ENCODE measurements around the gene GRK7. TPM values are rescaled to one million over a fixed set of nuclear protein-coding genes. Genes with fewer than 3 reads are reported as not detected.

The GRK7 gene
- total RNA-seq, 1 experiment from 2014 or later, result not detected

DNA sequence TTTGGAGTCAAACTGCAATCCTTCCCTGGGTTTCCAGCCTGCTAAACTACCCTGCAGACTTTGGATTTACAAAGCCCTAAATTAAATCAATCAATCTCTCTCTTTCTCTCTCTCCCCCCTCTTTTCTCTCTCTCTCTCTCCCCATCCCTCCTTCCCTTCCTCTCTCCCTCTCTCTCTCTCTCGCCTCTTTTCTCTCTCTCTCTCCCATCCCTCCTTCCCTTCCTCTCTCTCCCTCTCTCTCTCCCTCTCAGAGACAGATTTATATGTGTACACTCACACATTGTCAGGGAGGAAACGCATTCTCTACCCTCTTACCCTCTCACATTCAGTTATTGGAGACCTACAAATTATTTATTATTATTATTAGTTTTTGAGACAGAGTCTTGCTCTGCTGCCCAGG lies 47.0 kb downstream of the GRK7 start:
- no peak overlapping the region for H3K27ac Mint-ChIP-seq (ENCODE audit: unreplicated experiment)
- intact Hi-C loops (cut with micrococcal nuclease; ENCODE audit: unreplicated experiment), result no loop called here
- CTCF ChIA-PET, result interaction anchor here (0.8 kb wide), 1 partner anchor 19 kb away, joined by 5 read pairs; no protein-coding TSS in a partner anchor
- BruUV-seq (replicated peaks), result no TSS peak
- DNase-seq, result no peak
- H3K4me1 Mint-ChIP-seq (ENCODE audit: low read depth, unreplicated experiment), result no peaks in the 10 kb centered on the region
- H3K9me3 Mint-ChIP-seq (ENCODE audit: low read depth, unreplicated experiment), result no peaks in the 10 kb centered on the region
- TF ChIP-seq, protein P1, sequence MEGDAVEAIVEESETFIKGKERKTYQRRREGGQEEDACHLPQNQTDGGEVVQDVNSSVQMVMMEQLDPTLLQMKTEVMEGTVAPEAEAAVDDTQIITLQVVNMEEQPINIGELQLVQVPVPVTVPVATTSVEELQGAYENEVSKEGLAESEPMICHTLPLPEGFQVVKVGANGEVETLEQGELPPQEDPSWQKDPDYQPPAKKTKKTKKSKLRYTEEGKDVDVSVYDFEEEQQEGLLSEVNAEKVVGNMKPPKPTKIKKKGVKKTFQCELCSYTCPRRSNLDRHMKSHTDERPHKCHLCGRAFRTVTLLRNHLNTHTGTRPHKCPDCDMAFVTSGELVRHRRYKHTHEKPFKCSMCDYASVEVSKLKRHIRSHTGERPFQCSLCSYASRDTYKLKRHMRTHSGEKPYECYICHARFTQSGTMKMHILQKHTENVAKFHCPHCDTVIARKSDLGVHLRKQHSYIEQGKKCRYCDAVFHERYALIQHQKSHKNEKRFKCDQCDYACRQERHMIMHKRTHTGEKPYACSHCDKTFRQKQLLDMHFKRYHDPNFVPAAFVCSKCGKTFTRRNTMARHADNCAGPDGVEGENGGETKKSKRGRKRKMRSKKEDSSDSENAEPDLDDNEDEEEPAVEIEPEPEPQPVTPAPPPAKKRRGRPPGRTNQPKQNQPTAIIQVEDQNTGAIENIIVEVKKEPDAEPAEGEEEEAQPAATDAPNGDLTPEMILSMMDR (IDR thresholded peaks at IDR 0.05; ENCODE audit: unreplicated experiment), result no peak
- peaks cover 12% of the 10 kb centered on the region for H3K27me3 Mint-ChIP-seq (ENCODE audit: unreplicated experiment)
- H3K36me3 Mint-ChIP-seq (ENCODE audit: insufficient read depth, unreplicated experiment), result no peaks in the 10 kb centered on the region
- no peak overlapping the region for H3K4me3 Mint-ChIP-seq (ENCODE audit: low read depth, unreplicated experiment)

DNA sequence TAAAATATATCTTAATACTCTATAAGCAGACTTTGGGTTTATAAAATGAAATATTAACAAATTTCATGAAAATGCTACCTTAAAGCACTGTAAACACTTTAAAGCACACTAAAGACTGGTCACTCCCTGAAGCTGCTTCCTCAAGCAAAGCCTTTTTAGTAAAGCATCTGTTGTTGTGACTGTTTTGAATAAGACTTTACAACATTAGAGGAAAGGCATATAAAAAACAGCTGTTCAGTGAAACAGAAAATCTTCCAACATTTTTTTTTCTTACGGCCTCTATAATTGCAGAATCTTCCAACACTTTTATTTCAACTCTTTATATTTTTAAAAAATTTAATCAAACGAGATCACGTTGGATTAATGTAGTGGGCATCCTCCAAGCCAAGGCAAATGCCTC lies 48.1 kb downstream of the GRK7 start:
- intact Hi-C loops (cut with micrococcal nuclease; ENCODE audit: unreplicated experiment), result no loop called here

DNA sequence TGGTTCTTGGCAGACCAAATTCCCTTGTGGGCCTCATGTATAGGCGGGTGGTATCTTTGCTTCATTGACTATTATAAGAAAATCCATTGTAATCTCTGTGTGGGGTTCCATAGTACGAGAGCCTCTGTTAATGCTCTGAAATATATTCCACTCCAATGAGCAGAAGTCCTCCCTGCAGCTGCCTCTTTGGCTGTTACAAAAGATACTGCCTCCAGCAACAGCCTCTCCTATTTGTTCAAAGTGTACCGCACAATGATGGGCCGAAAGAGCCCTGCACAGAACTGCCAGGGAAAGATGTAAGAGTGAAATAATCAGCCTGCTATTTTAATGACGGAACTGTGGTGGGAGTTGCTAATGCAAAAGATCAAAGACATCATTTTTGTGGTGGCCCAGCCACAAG lies 48.9 kb downstream of the GRK7 start:
- no peaks in the 10 kb centered on the region for H3K36me3 Mint-ChIP-seq (ENCODE audit: insufficient read depth, unreplicated experiment)
- intact Hi-C loops (cut with micrococcal nuclease; ENCODE audit: unreplicated experiment), result no loop called here
- no peak overlapping the region for H3K4me3 Mint-ChIP-seq (ENCODE audit: low read depth, unreplicated experiment)
- H3K9me3 Mint-ChIP-seq (ENCODE audit: low read depth, unreplicated experiment), result no peaks in the 10 kb centered on the region
- no peaks in the 10 kb centered on the region for H3K4me1 Mint-ChIP-seq (ENCODE audit: low read depth, unreplicated experiment)
- H3K27ac Mint-ChIP-seq (ENCODE audit: unreplicated experiment), result no peak overlapping the region
- no TSS peak for BruUV-seq (replicated peaks)
- DNase-seq, result no peak
- CTCF ChIA-PET, result no interaction called here
- H3K27me3 Mint-ChIP-seq (ENCODE audit: unreplicated experiment), result peaks cover 29% of the 10 kb centered on the region
- TF ChIP-seq, protein P1 (IDR thresholded peaks at IDR 0.05; ENCODE audit: unreplicated experiment), result no peak

More for the DNA sequence above, 48.1 kb downstream of the GRK7 start:
- no peaks in the 10 kb centered on the region for H3K4me1 Mint-ChIP-seq (ENCODE audit: low read depth, unreplicated experiment)
- H3K4me3 Mint-ChIP-seq (ENCODE audit: low read depth, unreplicated experiment), result no peak overlapping the region
- H3K27ac Mint-ChIP-seq (ENCODE audit: unreplicated experiment), result no peak overlapping the region
- BruUV-seq (replicated peaks), result no TSS peak
- H3K36me3 Mint-ChIP-seq (ENCODE audit: insufficient read depth, unreplicated experiment), result no peaks in the 10 kb centered on the region
- peaks cover 22% of the 10 kb centered on the region for H3K27me3 Mint-ChIP-seq (ENCODE audit: unreplicated experiment)
- TF ChIP-seq, protein P1 (IDR thresholded peaks at IDR 0.05; ENCODE audit: unreplicated experiment), result no peak
- CTCF ChIA-PET, result no interaction called here
- no peaks in the 10 kb centered on the region for H3K9me3 Mint-ChIP-seq (ENCODE audit: low read depth, unreplicated experiment)
- DNase-seq, result no peak

DNA sequence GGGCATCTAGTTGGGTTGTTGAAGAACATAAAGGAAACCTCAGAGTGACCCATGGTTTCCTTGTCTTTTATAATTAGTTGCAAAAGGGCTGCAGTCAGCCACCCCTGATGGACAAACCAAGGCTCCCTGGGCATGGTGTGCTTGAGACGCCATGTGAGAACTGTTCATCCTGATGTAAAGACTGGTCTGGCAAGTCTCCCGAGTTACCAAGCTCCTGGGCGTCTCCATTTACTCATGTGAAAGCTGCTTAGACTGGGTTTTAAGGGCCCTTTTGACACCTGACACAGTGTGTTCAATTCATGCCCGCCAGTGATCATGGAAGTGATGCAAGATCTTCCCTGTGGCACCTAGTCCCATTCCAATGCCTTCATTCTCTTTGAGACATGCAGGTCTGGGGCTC lies 49.4 kb downstream of the GRK7 start:
- peaks cover 34% of the 10 kb centered on the region for H3K27me3 Mint-ChIP-seq (ENCODE audit: unreplicated experiment)

More for the DNA sequence above, 49.4 kb downstream of the GRK7 start:
- TF ChIP-seq, protein P1 (IDR thresholded peaks at IDR 0.05; ENCODE audit: unreplicated experiment), result no peak
- BruUV-seq (replicated peaks), result no TSS peak
- no peaks in the 10 kb centered on the region for H3K36me3 Mint-ChIP-seq (ENCODE audit: insufficient read depth, unreplicated experiment)
- H3K27ac Mint-ChIP-seq (ENCODE audit: unreplicated experiment), result no peak overlapping the region
- H3K4me1 Mint-ChIP-seq (ENCODE audit: low read depth, unreplicated experiment), result no peaks in the 10 kb centered on the region
- H3K9me3 Mint-ChIP-seq (ENCODE audit: low read depth, unreplicated experiment), result no peaks in the 10 kb centered on the region
- intact Hi-C loops (cut with micrococcal nuclease; ENCODE audit: unreplicated experiment), result no loop called here
- no peak for DNase-seq
- H3K4me3 Mint-ChIP-seq (ENCODE audit: low read depth, unreplicated experiment), result no peak overlapping the region
- CTCF ChIA-PET, result no interaction called here

Other genes with a start within 250 kb of the GRK7 start
- gene RNF7, start 25.1 kb upstream of the GRK7 start, total RNA-seq (2022), result 108 and 113 TPM in 2 replicates
- gene ATP1B3, start 113.2 kb downstream of the GRK7 start, total RNA-seq (2022), result 140 and 157 TPM in 2 replicates

Data from Calu3 (cell line).